ENCODE data around the gene STOM.

Gene STOM

DNA sequence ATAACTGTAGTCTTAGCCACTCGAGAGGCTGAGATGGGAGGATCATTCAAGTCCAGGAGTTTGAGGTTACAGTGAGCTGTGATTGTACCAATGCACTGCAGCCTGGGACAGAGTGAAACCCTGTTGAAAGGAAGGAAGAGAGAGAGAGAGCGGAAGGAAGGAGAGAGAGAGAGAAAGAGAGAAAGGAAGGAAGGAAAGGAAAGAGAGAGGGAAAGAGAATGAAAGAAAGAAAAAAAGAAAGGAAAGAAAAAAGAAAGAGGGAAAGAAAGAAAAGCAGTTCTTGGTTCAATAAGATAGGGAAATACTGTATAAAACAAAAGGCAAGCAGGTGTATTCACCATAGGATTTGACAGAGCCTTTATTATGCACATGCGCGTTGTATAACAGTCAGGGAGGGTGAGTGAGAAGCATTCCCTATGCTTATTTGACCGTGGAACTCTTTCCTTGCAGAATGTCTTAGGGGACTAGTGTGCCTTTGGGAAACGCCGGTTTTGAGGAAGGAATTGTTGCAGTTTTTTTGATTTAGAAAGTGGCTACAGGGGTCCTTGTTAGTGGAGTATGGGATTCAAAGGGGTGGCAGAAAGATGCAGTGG, 60.1 kb downstream of the STOM start:
- TF ChIP-seq, protein P1, sequence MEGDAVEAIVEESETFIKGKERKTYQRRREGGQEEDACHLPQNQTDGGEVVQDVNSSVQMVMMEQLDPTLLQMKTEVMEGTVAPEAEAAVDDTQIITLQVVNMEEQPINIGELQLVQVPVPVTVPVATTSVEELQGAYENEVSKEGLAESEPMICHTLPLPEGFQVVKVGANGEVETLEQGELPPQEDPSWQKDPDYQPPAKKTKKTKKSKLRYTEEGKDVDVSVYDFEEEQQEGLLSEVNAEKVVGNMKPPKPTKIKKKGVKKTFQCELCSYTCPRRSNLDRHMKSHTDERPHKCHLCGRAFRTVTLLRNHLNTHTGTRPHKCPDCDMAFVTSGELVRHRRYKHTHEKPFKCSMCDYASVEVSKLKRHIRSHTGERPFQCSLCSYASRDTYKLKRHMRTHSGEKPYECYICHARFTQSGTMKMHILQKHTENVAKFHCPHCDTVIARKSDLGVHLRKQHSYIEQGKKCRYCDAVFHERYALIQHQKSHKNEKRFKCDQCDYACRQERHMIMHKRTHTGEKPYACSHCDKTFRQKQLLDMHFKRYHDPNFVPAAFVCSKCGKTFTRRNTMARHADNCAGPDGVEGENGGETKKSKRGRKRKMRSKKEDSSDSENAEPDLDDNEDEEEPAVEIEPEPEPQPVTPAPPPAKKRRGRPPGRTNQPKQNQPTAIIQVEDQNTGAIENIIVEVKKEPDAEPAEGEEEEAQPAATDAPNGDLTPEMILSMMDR (IDR thresholded peaks at IDR 0.05; ENCODE audit: low read depth, low read length, missing control alignments): no peak
- Histone ChIP-seq H3K27me3 (replicated peaks) (no peaks in the 10 kb centered on the region), H3K4me3 (ENCODE audit: low read depth, low read length) (no peak overlapping the region), H3K36me3 (replicated peaks) (peaks cover 31% of the 10 kb centered on the region), H3K27ac (no peak overlapping the region)
- no peak for DNase-seq
- in situ Hi-C loops (cut with HindIII; ENCODE audit: low pct_ligation_motif_present, low sequenced_read_pairs): no loop called here

DNA sequence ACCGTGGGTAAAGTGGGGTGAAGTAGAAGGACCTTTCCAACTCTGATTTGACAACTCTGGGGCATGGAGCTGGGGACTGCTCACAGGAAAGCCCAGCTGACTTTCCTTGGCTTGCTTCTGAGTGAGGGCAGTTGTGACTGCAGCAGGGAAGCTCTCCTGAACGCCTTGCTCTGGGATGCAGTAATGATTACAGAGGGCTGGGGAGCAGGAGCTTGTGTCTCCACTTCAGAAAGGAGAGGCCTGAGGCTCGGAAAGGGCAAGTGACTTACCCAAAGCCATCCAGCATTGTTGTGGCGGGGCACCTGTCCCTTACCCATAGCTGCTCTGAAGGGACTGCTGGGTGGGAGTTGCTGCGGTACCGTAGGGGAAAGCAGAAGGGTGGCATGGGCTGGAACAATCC, 60.9 kb downstream of the STOM start:
- Histone ChIP-seq H3K27ac (no peak overlapping the region), H3K27me3 (replicated peaks) (no peaks in the 10 kb centered on the region), H3K36me3 (replicated peaks) (peaks cover 36% of the 10 kb centered on the region), H3K4me3 (ENCODE audit: low read depth, low read length) (no peak overlapping the region)
- TF ChIP-seq, protein P1 (IDR thresholded peaks at IDR 0.05; ENCODE audit: low read depth, low read length, missing control alignments): no peak
- in situ Hi-C loops (cut with HindIII; ENCODE audit: low pct_ligation_motif_present, low sequenced_read_pairs): no loop called here
- no peak for DNase-seq

DNA sequence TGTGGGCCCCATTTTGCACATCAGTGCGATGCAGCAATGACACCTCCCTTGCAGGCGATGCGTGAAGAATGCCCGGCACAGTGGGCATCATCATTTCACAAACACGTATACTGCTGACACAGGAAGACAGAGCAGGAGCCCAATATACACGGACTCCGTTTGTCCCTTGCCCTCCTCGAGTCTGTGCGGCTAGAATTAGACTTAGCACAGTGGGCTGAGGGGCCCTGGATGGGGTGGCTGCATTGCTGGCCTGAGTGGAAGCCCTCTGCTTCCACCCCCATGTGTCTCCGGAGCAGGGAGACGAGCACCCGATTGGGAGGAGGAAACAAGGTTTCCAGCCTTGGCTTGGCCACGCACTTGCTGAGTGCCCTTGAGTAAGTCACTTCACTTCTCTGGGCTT, 61.3 kb downstream of the STOM start:
- peaks cover 39% of the 10 kb centered on the region for H3K36me3 ChIP-seq (replicated peaks)
- DNase-seq: no peak
- no peak overlapping the region for H3K4me3 ChIP-seq (ENCODE audit: low read depth, low read length)
- in situ Hi-C loops (cut with HindIII; ENCODE audit: low pct_ligation_motif_present, low sequenced_read_pairs): no loop called here
- H3K27me3 ChIP-seq (replicated peaks): no peaks in the 10 kb centered on the region
- TF ChIP-seq, protein P1 (IDR thresholded peaks at IDR 0.05; ENCODE audit: low read depth, low read length, missing control alignments): no peak
- no peak overlapping the region for H3K27ac ChIP-seq

DNA sequence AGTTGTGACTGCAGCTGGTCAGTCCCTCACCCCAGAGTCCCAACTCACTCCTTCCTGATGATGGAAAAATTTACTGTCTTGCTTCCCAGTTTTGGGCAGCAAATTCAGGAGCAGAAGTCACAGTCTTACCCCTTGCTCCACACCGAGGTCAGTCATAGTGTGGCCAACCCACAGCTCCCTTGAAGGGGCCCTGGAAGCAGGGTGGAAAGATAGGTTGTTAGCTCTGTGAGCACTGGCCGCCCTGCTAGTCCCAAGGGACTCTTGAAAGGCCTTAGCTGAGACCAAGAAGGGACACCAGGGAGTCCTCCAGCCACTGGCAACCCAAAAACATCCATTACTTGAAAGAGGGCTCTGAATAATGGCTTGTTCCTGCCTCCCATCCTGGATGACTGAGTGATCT, 62.1 kb downstream of the STOM start:
- Histone ChIP-seq H3K27ac (no peak overlapping the region), H3K27me3 (replicated peaks) (no peaks in the 10 kb centered on the region), H3K36me3 (replicated peaks) (peaks cover 42% of the 10 kb centered on the region), H3K4me3 (ENCODE audit: low read depth, low read length) (no peak overlapping the region)
- TF ChIP-seq, protein P1 (IDR thresholded peaks at IDR 0.05; ENCODE audit: low read depth, low read length, missing control alignments): no peak
- DNase-seq: no peak
- in situ Hi-C loops (cut with HindIII; ENCODE audit: low pct_ligation_motif_present, low sequenced_read_pairs): no loop called here

DNA sequence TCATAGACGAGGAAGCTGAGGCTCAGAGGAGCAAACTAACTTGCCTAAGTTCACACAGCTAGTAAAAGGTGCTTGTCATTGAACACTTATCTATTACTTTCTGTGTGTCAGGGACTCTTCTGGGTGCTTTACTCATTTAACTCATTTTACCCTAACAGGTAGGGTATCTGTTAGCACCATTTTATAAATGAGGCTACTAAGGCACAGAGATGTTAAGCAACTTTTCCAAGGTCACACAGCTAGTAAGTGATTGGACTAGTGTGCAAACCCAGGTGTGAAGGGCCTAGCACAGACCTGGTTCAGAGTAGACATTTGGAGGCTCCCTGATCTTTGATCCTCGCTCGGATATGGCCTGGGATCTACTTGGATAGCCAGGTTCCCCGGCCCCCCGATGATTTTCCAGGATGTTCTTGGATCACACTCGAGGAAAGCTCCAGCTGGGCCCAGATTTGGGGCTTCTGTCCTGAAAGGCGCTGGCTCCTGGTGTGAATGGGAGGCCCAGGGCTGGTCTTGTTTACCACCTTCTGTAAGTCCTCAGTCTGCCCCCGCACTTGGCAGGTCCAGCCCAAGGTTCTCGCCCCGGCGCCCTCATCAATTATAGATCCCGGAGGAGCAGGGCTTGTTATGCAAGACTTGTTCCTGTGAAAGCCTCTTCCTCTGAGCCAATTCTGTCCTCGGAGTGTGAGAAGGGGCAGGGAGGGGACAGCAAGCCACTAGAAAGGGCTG, 64.6 kb downstream of the STOM start:
- no peak for DNase-seq
- Histone ChIP-seq H3K27me3 (replicated peaks) (no peaks in the 10 kb centered on the region), H3K36me3 (replicated peaks) (peaks cover 31% of the 10 kb centered on the region), H3K27ac (no peak overlapping the region), H3K4me3 (ENCODE audit: low read depth, low read length) (no peak overlapping the region)
- in situ Hi-C loops (cut with HindIII; ENCODE audit: low pct_ligation_motif_present, low sequenced_read_pairs): no loop called here
- TF ChIP-seq, protein P1 (IDR thresholded peaks at IDR 0.05; ENCODE audit: low read depth, low read length, missing control alignments): no peak

Data from brain microvascular endothelial cell (primary cell).